IPS-20b (cell line): ENCODE data around the gene CORO1C.
A peak's percentile ranks its signal among the peaks of the same experiment; 100 is the strongest.

Experiments
- H3K27ac ChIP-seq: one replicate; pipeline ENCODE4 v1.5.1; 2013; ENCODE audit warnings: low read length
- H3K27me3 ChIP-seq: 2 replicates; pipeline ENCODE4 v1.6.1; 2013; ENCODE audit warnings: mild to moderate bottlenecking, low read length, inconsistent platforms; ENCODE audit not compliant: insufficient read depth
- H3K36me3 ChIP-seq: 2 replicates; pipeline ENCODE4 v1.6.1; 2013; ENCODE audit warnings: low read depth, mild to moderate bottlenecking, inconsistent platforms, low read length, moderate library complexity; ENCODE audit not compliant: insufficient read depth
- H3K4me1 ChIP-seq: 2 replicates; pipeline ENCODE4 v1.6.1; 2013; ENCODE audit warnings: mild to moderate bottlenecking, control low read depth, inconsistent platforms, low read length, moderate library complexity; ENCODE audit not compliant: insufficient read depth
- H3K4me3 ChIP-seq: 2 replicates; pipeline ENCODE4 v1.5.1; 2013; ENCODE audit warnings: mild to moderate bottlenecking, low read length, inconsistent platforms
- H3K9ac ChIP-seq: 2 replicates; pipeline ENCODE4 v1.6.1; 2013; ENCODE audit warnings: low read depth, mild to moderate bottlenecking, inconsistent platforms, low read length, moderate library complexity
- H3K9me3 ChIP-seq: 2 replicates; pipeline ENCODE4 v1.6.1; 2013; ENCODE audit warnings: mild to moderate bottlenecking, low read depth, low read length, inconsistent platforms; ENCODE audit not compliant: insufficient read depth

Gene CORO1C

DNA sequence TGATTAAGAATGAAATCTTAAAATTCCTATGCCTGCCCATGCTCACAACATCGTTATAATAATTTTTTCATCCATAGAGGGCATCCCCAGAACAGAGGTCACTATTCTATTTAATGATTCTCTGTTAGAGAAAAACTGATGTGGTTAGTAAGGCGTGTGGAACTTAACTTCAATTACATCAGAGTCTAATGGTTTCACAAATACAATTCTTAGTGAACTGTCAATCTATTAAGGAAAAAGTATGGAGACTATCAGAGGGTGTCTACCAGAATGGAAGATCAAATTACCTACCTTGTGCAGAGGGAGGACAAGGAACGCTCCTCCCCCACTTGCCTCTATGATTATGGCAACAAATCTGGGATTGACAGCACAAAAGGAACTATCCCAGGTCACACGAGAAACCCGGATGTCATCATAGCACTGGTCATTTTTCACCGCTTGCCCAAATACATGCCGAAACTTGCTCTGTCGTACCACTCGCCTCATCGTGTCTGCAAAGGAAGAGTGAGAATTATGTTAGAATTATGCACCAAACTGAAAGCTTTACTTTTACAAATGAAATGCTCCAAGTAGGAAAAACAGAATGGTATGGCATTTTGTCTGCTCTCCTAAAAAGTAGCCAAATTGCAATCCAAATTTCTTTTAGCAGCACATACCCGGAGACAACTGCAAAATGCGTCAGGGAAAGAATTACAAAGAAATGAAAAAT lies 30.3 kb downstream of the CORO1C start:
- no peak overlapping the region for H3K4me3 ChIP-seq
- H3K27me3 ChIP-seq, result no peaks in the 10 kb centered on the region
- no peaks in the 10 kb centered on the region for H3K9me3 ChIP-seq
- H3K4me1 ChIP-seq, result peaks cover 27% of the 10 kb centered on the region
- no peak overlapping the region for H3K27ac ChIP-seq
- H3K36me3 ChIP-seq, result peaks cover 45% of the 10 kb centered on the region
- no peak overlapping the region for H3K9ac ChIP-seq

GRCh38 chr12:108699955-108700563 lies 31.3 kb downstream of the CORO1C start:
- peaks cover 27% of the 10 kb centered on the region for H3K4me1 ChIP-seq
- no peaks in the 10 kb centered on the region for H3K27me3 ChIP-seq
- H3K9me3 ChIP-seq, result no peaks in the 10 kb centered on the region
- H3K27ac ChIP-seq, result no peak overlapping the region
- no peak overlapping the region for H3K9ac ChIP-seq
- no peak overlapping the region for H3K4me3 ChIP-seq
- peaks cover 53% of the 10 kb centered on the region for H3K36me3 ChIP-seq

DNA sequence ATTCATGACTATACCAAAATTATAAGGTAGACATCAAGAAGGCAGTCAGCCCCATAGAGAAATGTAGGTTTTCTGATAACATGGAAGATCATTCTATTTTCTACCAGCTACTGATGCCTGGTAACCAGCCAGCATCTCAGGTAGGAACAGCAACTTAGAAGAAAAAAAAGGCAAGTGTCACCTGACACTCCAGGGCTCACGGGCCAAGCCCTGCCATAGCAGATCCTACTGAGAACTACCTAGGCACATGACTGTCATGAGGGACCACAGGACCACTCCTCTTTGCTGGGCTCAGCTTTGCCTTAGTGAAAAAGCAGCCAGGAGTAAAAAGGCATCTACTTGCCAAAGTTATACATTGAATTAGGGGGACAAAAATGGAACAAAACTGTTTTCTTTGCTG lies 33.4 kb downstream of the CORO1C start:
- Histone ChIP-seq H3K27me3 (no peaks in the 10 kb centered on the region), H3K36me3 (peaks cover 57% of the 10 kb centered on the region), H3K4me1 (peaks cover 28% of the 10 kb centered on the region), H3K9me3 (no peaks in the 10 kb centered on the region), H3K9ac (no peak overlapping the region), H3K27ac (no peak overlapping the region), H3K4me3 (no peak overlapping the region)

GRCh38 chr12:108696996-108697290 lies 34.4 kb downstream of the CORO1C start:
- no peak overlapping the region for H3K9ac ChIP-seq
- no peak overlapping the region for H3K4me3 ChIP-seq
- H3K4me1 ChIP-seq, result peaks cover 26% of the 10 kb centered on the region
- H3K9me3 ChIP-seq, result no peaks in the 10 kb centered on the region
- no peaks in the 10 kb centered on the region for H3K27me3 ChIP-seq
- H3K36me3 ChIP-seq, result peaks cover 57% of the 10 kb centered on the region
- no peak overlapping the region for H3K27ac ChIP-seq

GRCh38 chr12:108696111-108696995 lies 35.0 kb downstream of the CORO1C start:
- Histone ChIP-seq H3K4me3 (no peak overlapping the region), H3K27ac (no peak overlapping the region), H3K27me3 (no peaks in the 10 kb centered on the region), H3K36me3 (peaks cover 57% of the 10 kb centered on the region), H3K4me1 (peaks cover 23% of the 10 kb centered on the region), H3K9ac (no peak overlapping the region), H3K9me3 (no peaks in the 10 kb centered on the region)

- Histone ChIP-seq H3K27me3 (no peaks in the 10 kb centered on the region), H3K9ac (no peak overlapping the region), H3K36me3 (peaks cover 43% of the 10 kb centered on the region), H3K4me1 (peaks cover 30% of the 10 kb centered on the region), H3K4me3 (no peak overlapping the region), H3K9me3 (no peaks in the 10 kb centered on the region), H3K27ac (no peak overlapping the region)
Measured at GRCh38 chr12:108694812-108695278, 36.5 kb downstream of the CORO1C start.

DNA sequence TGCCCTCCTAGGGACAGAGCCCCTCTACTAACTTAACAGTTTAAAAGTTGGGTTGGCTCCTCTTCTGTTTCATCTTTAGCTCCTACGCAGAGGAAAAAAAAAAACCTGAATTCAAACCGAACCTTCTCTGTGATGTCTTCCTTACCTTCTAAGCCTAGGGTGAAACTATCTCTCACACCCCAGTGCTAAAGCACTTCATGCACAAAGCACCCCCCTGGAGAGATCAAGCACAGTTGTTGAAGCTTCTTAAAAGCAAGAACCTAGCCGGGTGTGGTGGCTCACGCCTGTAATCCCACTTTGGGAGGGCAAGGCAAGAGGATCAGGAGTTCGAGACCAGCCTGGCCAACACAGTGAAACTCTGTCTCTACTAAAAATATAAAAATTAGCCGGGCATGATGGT lies 37.6 kb downstream of the CORO1C start:
- H3K27me3 ChIP-seq, result no peaks in the 10 kb centered on the region
- peak overlapping the region; percentile 48; the same call in 1 of the 2 replicates for H3K9ac ChIP-seq
- H3K27ac ChIP-seq, result peak overlapping the region; percentile 1
- H3K4me3 ChIP-seq, result no peak overlapping the region
- no peaks in the 10 kb centered on the region for H3K9me3 ChIP-seq
- H3K36me3 ChIP-seq, result peaks cover 32% of the 10 kb centered on the region
- H3K4me1 ChIP-seq, result peaks cover 37% of the 10 kb centered on the region

DNA sequence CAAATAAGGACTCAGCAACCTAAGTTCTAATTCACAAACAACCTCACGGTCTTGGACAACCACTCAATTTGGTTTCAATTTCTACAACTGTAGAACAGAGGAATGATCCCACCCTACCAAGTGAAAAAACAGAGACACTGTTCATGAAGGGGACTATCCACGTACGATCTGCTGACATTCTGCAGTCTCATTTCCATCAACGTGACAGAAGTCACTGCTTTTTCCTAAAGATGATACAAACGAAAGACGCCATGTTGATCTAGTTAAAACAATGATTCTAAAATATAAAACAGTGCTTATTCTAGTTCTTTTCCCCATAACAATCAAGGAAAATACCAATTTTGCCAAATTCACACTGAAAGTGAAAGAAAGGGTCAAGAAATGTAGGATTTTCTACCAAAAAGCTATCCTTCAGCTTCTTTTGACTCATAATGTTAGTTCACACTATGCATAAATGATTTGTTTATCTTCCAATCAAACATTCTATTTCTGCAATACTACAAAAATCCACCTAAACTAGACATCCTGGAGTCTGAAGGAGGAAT lies 38.1 kb downstream of the CORO1C start:
- Histone ChIP-seq H3K4me1 (peaks cover 37% of the 10 kb centered on the region), H3K9me3 (no peaks in the 10 kb centered on the region), H3K9ac (peak overlapping the region; percentile 48; the same call in 1 of the 2 replicates), H3K36me3 (peaks cover 28% of the 10 kb centered on the region), H3K27ac (peak overlapping the region; percentile 1), H3K27me3 (no peaks in the 10 kb centered on the region), H3K4me3 (no peak overlapping the region)

DNA sequence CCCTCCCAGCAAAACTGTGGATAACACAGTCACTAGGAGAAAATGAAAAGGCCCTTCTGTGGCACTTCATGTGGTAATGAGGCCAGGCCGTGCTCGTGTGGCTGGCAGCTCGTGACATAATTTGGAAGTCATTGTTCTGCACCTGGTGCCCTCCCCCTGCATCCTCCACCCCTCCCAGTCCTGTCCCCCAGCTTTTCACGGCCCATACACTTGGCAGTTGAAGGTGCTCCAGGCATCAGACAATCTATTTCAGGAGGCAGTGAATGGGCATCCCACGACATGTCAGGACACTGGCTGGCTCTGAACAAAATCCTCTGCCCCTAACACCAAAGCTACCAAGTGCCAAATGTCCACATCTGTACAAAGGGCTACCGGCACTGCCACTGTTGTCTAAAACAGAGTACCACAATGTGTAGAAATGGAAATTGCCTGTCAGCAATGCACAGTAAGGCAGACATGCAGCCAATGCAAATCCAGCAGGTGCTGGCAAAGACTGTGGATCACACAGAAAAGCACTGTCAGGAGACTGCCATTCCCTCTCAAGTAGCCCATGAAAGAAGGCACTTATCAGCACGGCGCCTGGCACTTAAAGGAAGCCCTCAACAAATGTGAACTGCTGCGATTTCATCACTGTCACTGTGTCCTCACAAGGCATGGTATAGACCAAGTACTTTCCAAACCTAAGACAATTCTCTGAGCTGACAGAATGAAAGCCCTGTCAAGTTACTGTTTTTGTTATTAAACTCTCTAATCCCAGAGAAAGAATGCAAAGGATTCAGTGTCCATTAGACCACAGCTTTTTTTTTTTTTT lies 39.1 kb downstream of the CORO1C start:
- Histone ChIP-seq H3K4me3 (no peak overlapping the region), H3K9ac (peak overlapping the region; percentile 89; the same call in 1 of the 2 replicates), H3K27me3 (no peaks in the 10 kb centered on the region), H3K27ac (peak overlapping the region; percentile 98), H3K36me3 (peaks cover 23% of the 10 kb centered on the region), H3K9me3 (no peaks in the 10 kb centered on the region), H3K4me1 (peaks cover 37% of the 10 kb centered on the region)

GRCh38 chr12:108691175-108691997 lies 39.9 kb downstream of the CORO1C start:
- Histone ChIP-seq H3K27me3 (no peaks in the 10 kb centered on the region), H3K27ac (peak overlapping the region; percentile 98), H3K4me3 (peak overlapping the region; percentile 28), H3K9me3 (no peaks in the 10 kb centered on the region), H3K4me1 (peaks cover 40% of the 10 kb centered on the region), H3K9ac (peak overlapping the region; percentile 89), H3K36me3 (peaks cover 16% of the 10 kb centered on the region)
